ENCODE data around the gene ZCWPW2. TPM values are rescaled to one million over a fixed set of nuclear protein-coding genes. Genes with fewer than 3 reads are reported as not detected.

ZCWPW2 gene
- total RNA-seq, 1 experiment from 2014 or later: 0.77 TPM

DNA sequence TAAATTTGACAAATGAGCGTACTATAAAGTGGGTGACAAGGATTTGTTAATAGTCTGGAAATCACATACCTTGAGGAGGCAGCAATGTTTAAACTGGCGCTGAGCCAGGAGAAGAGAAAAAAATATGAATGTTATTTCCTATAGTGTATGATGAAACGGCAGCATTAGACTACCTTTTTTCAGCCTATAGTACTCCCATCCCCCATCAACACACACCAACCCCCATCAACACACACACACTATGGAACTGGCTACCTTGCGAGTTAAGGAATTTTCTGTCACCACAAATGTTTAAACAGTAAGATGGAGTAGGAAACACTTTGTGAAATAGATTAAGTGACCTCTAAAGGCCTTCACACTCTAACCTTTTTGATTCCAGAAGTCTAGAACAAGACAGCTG lies 46.8 kb upstream of the ZCWPW2 start:
- H3K9me3 Mint-ChIP-seq (ENCODE audit: unreplicated experiment): no peaks in the 10 kb centered on the region
- H3K4me3 Mint-ChIP-seq (ENCODE audit: unreplicated experiment): no peak overlapping the region
- intact Hi-C loops (cut with micrococcal nuclease): no loop called here
- peak; percentile 66 for DNase-seq (ENCODE audit: unreplicated experiment)
- ChIA-PET CTCF (no interaction called here), POLR2A (no interaction called here)
- H3K4me1 Mint-ChIP-seq (ENCODE audit: insufficient read depth, unreplicated experiment): peaks cover 7% of the 10 kb centered on the region
- TF ChIP-seq, protein P1, sequence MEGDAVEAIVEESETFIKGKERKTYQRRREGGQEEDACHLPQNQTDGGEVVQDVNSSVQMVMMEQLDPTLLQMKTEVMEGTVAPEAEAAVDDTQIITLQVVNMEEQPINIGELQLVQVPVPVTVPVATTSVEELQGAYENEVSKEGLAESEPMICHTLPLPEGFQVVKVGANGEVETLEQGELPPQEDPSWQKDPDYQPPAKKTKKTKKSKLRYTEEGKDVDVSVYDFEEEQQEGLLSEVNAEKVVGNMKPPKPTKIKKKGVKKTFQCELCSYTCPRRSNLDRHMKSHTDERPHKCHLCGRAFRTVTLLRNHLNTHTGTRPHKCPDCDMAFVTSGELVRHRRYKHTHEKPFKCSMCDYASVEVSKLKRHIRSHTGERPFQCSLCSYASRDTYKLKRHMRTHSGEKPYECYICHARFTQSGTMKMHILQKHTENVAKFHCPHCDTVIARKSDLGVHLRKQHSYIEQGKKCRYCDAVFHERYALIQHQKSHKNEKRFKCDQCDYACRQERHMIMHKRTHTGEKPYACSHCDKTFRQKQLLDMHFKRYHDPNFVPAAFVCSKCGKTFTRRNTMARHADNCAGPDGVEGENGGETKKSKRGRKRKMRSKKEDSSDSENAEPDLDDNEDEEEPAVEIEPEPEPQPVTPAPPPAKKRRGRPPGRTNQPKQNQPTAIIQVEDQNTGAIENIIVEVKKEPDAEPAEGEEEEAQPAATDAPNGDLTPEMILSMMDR (IDR thresholded peaks at IDR 0.05; ENCODE audit: unreplicated experiment): no peak
- H3K27me3 Mint-ChIP-seq (ENCODE audit: insufficient read depth, unreplicated experiment): no peaks in the 10 kb centered on the region
- BruUV-seq (replicated peaks): no TSS peak
- no peak overlapping the region for H3K27ac Mint-ChIP-seq (ENCODE audit: low read depth, unreplicated experiment)
- no peaks in the 10 kb centered on the region for H3K36me3 Mint-ChIP-seq (ENCODE audit: insufficient read depth, unreplicated experiment)

DNA sequence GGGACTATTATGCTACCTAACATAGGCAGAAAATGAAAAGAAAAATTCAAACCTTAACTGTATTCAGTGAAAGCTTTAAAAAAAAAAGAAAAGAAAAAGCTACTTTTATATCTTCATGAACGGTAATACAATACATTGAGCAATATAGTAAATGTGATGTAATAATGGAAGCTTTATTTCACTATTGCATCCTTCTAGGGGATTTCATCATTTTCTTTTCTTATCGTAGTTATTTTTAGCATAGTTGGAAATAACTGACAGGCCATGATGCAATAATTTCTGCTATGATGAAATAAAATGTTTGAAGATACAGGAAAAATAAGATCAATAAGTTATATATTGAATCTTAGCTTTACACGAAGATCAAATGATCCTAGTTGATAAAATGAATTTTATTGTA lies 40.3 kb upstream of the ZCWPW2 start:
- CTCF ChIA-PET: interaction anchor here (0.7 to 1.5 kb wide), 6 partner anchors 9 to 631 kb away, joined by 3 to 4 read pairs (median 3); no protein-coding TSS in a partner anchor
- POLR2A ChIA-PET: no interaction called here
- Mint-ChIP-seq H3K9me3 (ENCODE audit: unreplicated experiment) (no peaks in the 10 kb centered on the region), H3K4me1 (ENCODE audit: insufficient read depth, unreplicated experiment) (no peaks in the 10 kb centered on the region), H3K4me3 (ENCODE audit: unreplicated experiment) (no peak overlapping the region), H3K36me3 (ENCODE audit: insufficient read depth, unreplicated experiment) (peaks cover 7% of the 10 kb centered on the region), H3K27ac (ENCODE audit: low read depth, unreplicated experiment) (no peak overlapping the region), H3K27me3 (ENCODE audit: insufficient read depth, unreplicated experiment) (no peaks in the 10 kb centered on the region)
- TF ChIP-seq, protein P1 (IDR thresholded peaks at IDR 0.05; ENCODE audit: unreplicated experiment): no peak
- no TSS peak for BruUV-seq (replicated peaks)
- intact Hi-C loops (cut with micrococcal nuclease): no loop called here
- peak; percentile 42 for DNase-seq (ENCODE audit: unreplicated experiment)

DNA sequence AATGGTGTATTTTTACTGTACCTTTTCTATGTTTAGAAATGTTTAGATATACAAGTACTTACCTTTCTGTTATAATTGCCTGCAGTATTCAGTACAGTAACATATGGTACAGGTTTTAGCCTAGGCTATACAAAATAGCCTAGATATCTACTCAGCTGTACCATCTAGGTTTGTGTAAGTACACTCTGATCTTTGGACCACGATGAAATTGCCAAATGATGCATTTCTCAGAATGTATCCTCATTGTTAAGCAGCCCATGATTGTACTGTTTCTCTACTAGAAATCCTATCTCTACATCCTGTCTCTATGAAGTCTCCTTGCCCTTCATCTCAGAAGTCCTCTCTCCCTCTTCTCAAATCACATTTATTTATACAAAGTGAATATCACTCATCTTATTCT lies 32.8 kb upstream of the ZCWPW2 start:
- no peak for DNase-seq (ENCODE audit: unreplicated experiment)
- POLR2A ChIA-PET: interaction anchor here (2.1 kb wide), 1 partner anchor 12 kb away, joined by 6 read pairs; no protein-coding TSS in a partner anchor
- TF ChIP-seq, protein P1 (IDR thresholded peaks at IDR 0.05; ENCODE audit: unreplicated experiment): no peak
- Mint-ChIP-seq H3K4me1 (ENCODE audit: insufficient read depth, unreplicated experiment) (peaks cover 10% of the 10 kb centered on the region), H3K36me3 (ENCODE audit: insufficient read depth, unreplicated experiment) (peaks cover 10% of the 10 kb centered on the region), H3K4me3 (ENCODE audit: unreplicated experiment) (no peak overlapping the region), H3K27ac (ENCODE audit: low read depth, unreplicated experiment) (no peak overlapping the region), H3K27me3 (ENCODE audit: insufficient read depth, unreplicated experiment) (no peaks in the 10 kb centered on the region), H3K9me3 (ENCODE audit: unreplicated experiment) (no peaks in the 10 kb centered on the region)
- BruUV-seq (replicated peaks): no TSS peak
- intact Hi-C loops (cut with micrococcal nuclease): no loop called here
- CTCF ChIA-PET: no interaction called here

DNA sequence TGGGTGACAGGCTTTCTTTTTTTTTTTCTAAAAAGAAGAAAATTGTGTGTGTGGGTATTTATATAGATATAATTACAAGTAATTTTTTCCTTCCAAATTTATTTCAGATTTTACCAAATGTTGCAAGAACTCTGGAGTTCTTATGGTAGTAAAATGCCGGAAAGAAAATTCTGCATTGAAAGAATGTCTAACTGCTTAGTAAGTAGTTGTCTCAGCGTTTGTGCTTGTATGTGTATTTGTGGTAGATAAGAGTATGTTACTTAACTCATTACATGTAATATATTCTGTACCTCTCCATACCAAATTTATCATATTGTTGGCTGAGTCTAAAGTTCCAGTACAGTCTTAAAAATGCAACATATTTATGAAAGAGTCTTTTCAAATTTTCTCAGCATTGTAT lies 32.3 kb upstream of the ZCWPW2 start:
- peaks cover 10% of the 10 kb centered on the region for H3K36me3 Mint-ChIP-seq (ENCODE audit: insufficient read depth, unreplicated experiment)
- H3K4me1 Mint-ChIP-seq (ENCODE audit: insufficient read depth, unreplicated experiment): peaks cover 10% of the 10 kb centered on the region
- no TSS peak for BruUV-seq (replicated peaks)
- H3K9me3 Mint-ChIP-seq (ENCODE audit: unreplicated experiment): no peaks in the 10 kb centered on the region
- H3K27ac Mint-ChIP-seq (ENCODE audit: low read depth, unreplicated experiment): no peak overlapping the region
- no peaks in the 10 kb centered on the region for H3K27me3 Mint-ChIP-seq (ENCODE audit: insufficient read depth, unreplicated experiment)
- DNase-seq (ENCODE audit: unreplicated experiment): no peak
- intact Hi-C loops (cut with micrococcal nuclease): no loop called here
- TF ChIP-seq, protein P1 (IDR thresholded peaks at IDR 0.05; ENCODE audit: unreplicated experiment): no peak
- CTCF ChIA-PET: no interaction called here
- POLR2A ChIA-PET: no interaction called here
- no peak overlapping the region for H3K4me3 Mint-ChIP-seq (ENCODE audit: unreplicated experiment)
